ENCODE data around the gene MRPL4. TPM values are rescaled to one million over a fixed set of nuclear protein-coding genes. Genes with fewer than 3 reads are reported as not detected.

The MRPL4 gene
- total and polyA plus RNA-seq, 8 donors = 16.1 to 314 (median 52.4) TPM

DNA sequence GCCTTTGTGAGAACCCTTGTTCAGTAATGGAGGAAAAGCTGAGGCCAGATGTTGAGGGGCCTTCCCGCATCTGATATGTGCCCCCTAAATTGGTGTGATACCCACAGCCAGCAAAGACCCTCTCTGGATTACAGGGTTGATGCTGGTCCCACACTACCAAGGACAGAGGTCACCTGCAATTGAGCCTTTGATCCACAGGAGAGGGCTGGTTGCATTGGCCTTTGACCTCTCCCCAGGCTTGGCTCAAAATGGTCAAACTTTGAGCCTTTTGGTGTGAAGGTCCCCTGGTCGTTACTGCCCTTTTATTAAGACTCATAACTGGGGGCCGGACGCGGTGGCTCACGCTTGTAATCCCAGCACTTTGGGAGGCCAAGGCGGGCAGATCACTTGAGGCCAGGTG lies 8.4 kb upstream of the MRPL4 start:
- intact Hi-C loops (cut with DNase I; ENCODE audit: low total_unique reads) = no loop called here
- WGBS, 5 donors = 91 to 95% (median 93%) methylated on average over 7 of the region's 7 CpGs
- Histone ChIP-seq H3K27me3 (no peaks in the 10 kb centered on the region), H3K36me3 (no peaks in the 10 kb centered on the region), H3K27ac (no peak overlapping the region), H3K4me3 (no peak overlapping the region), H3K4me1 (peaks cover 2 to 8% (median 4%) of the 10 kb centered on the region in 4 donors), H3K9me3 (no peaks in the 10 kb centered on the region)
- TF ChIP-seq POLR2AphosphoS5 (IDR thresholded peaks at IDR 0.05) = no peak
- no peak for TF ChIP-seq EP300 (IDR thresholded peaks at IDR 0.05)
- no peak for TF ChIP-seq POLR2A (IDR thresholded peaks at IDR 0.05)
- TF ChIP-seq CTCF (IDR thresholded peaks at IDR 0.05) = no peak
- no peak for DNase-seq

- H3K27me3 ChIP-seq = no peaks in the 10 kb centered on the region
- no peaks in the 10 kb centered on the region for H3K9me3 ChIP-seq
- intact Hi-C loops (cut with DNase I; ENCODE audit: low total_unique reads) = no loop called here
- 75 to 85% (median 79%) methylated on average over 8 to 9 of the region's 9 CpGs for WGBS, 5 donors
- no peak overlapping the region for H3K27ac ChIP-seq
- no peak for DNase-seq
- peaks cover 0 to 7% (median 6%) of the 10 kb centered on the region in 4 donors for H3K4me1 ChIP-seq
- TF ChIP-seq POLR2A (IDR thresholded peaks at IDR 0.05) (no peak), EP300 (IDR thresholded peaks at IDR 0.05) (no peak), POLR2AphosphoS5 (IDR thresholded peaks at IDR 0.05) (no peak)
- no peaks in the 10 kb centered on the region for H3K36me3 ChIP-seq
- H3K4me3 ChIP-seq = no peak overlapping the region
Measured at GRCh38 chr19:10245189-10245939, 6.7 kb upstream of the MRPL4 start.

DNA sequence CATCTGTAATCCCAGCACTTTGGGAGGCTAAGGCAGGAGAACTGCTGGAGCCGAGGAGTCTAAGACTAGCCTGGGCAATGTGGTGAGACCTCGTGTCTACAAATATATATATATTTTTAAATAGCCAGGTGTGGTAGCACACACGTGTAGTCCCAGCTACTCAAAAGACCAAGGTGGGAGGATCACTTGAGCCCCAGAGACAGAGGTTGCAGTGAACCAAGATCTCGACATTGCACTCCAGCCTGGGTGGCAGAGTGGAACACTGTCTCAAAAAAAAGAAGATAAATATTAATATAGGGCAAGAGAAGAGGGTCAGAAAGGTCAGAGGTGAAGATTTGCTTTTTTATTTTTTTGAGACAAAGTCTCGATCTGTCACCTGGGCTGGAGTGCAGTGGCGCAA lies 5.5 kb upstream of the MRPL4 start:
- TF ChIP-seq POLR2A (IDR thresholded peaks at IDR 0.05) (no peak), POLR2AphosphoS5 (IDR thresholded peaks at IDR 0.05) (no peak), CTCF (IDR thresholded peaks at IDR 0.05) (no peak), EP300 (IDR thresholded peaks at IDR 0.05) (no peak)
- DNase-seq = no peak
- Histone ChIP-seq H3K9me3 (no peaks in the 10 kb centered on the region), H3K27ac (no peak overlapping the region), H3K4me1 (peaks cover 0 to 18% (median 15%) of the 10 kb centered on the region in 4 donors), H3K36me3 (no peaks in the 10 kb centered on the region), H3K27me3 (no peaks in the 10 kb centered on the region), H3K4me3 (no peak overlapping the region)
- intact Hi-C loops (cut with DNase I; ENCODE audit: low total_unique reads) = no loop called here
- WGBS, 5 donors = 76 to 86% (median 81%) methylated on average over 6 of the region's 6 CpGs

- H3K9me3 ChIP-seq = no peaks in the 10 kb centered on the region
- peaks cover 7 to 36% (median 32%) of the 10 kb centered on the region in 4 donors for H3K4me1 ChIP-seq
- WGBS, 5 donors = 16 to 23% (median 21%) methylated on average over 8 of the region's 8 CpGs
- peaks cover 34 to 44% (median 41%) of the 10 kb centered on the region in 4 donors for H3K36me3 ChIP-seq
- H3K27ac ChIP-seq = peak overlapping the region; percentile 86 to 93 (median 88)
- intact Hi-C loops (cut with DNase I; ENCODE audit: low total_unique reads) = loop anchor here (10.0 kb wide), 1 partner anchor 138 kb away; the partner anchor contains the start of genes EIF3G and P2RY11
- H3K27me3 ChIP-seq = no peaks in the 10 kb centered on the region
- H3K4me3 ChIP-seq = peak overlapping the region; percentile 90 to 96 (median 91)
- no peak for DNase-seq
- TF ChIP-seq CTCF (IDR thresholded peaks at IDR 0.05) (no peak), POLR2A (IDR thresholded peaks at IDR 0.05) (no peak), POLR2AphosphoS5 (IDR thresholded peaks at IDR 0.05) (no peak), EP300 (IDR thresholded peaks at IDR 0.05) (no peak)
Measured at GRCh38 chr19:10252707-10253106, 693 bp downstream of the MRPL4 start.

GRCh38 chr19:10254244-10254643 lies 2.2 kb downstream of the MRPL4 start:
- 86 to 96% (median 94%) methylated on average over 3 of the region's 3 CpGs for WGBS, 5 donors
- intact Hi-C loops (cut with DNase I; ENCODE audit: low total_unique reads) = loop anchor here (10.0 kb wide), 1 partner anchor 139 kb away; the partner anchor contains the start of genes EIF3G and P2RY11
- H3K36me3 ChIP-seq = peaks cover 44 to 57% (median 53%) of the 10 kb centered on the region in 4 donors

More at GRCh38 chr19:10254244-10254643, 2.2 kb downstream of the MRPL4 start:
- Histone ChIP-seq H3K27ac (no peak overlapping the region), H3K4me1 (peaks cover 9 to 45% (median 39%) of the 10 kb centered on the region in 4 donors), H3K9me3 (no peaks in the 10 kb centered on the region), H3K27me3 (no peaks in the 10 kb centered on the region), H3K4me3 (no peak overlapping the region)
- DNase-seq = no peak
- TF ChIP-seq EP300 (IDR thresholded peaks at IDR 0.05) (no peak), POLR2AphosphoS5 (IDR thresholded peaks at IDR 0.05) (no peak), POLR2A (IDR thresholded peaks at IDR 0.05) (no peak), CTCF (IDR thresholded peaks at IDR 0.05) (no peak)
